ENCODE measurements around the gene HPX. TPM values are rescaled to one million over a fixed set of nuclear protein-coding genes. Genes with fewer than 3 reads are reported as not detected.

The HPX gene
- total RNA-seq, 1 experiment from 2014 or later, result 0.45 TPM

- Mint-ChIP-seq H3K36me3 (ENCODE audit: insufficient read depth, unreplicated experiment) (no peaks in the 10 kb centered on the region), H3K27me3 (ENCODE audit: unreplicated experiment) (no peaks in the 10 kb centered on the region), H3K9me3 (ENCODE audit: low read depth, unreplicated experiment) (no peaks in the 10 kb centered on the region), H3K4me1 (ENCODE audit: low read depth, unreplicated experiment) (no peaks in the 10 kb centered on the region), H3K4me3 (ENCODE audit: low read depth, unreplicated experiment) (no peak overlapping the region), H3K27ac (ENCODE audit: unreplicated experiment) (no peak overlapping the region)
- no peak for TF ChIP-seq CTCF (IDR thresholded peaks at IDR 0.05; ENCODE audit: unreplicated experiment)
- no peak for DNase-seq
- CTCF ChIA-PET, result no interaction called here
- BruUV-seq (replicated peaks), result no TSS peak
- intact Hi-C loops (cut with micrococcal nuclease; ENCODE audit: unreplicated experiment), result no loop called here
Observed at GRCh38 chr11:6455070-6455469, 14.3 kb upstream of the HPX start.

- Mint-ChIP-seq H3K4me1 (ENCODE audit: low read depth, unreplicated experiment) (no peaks in the 10 kb centered on the region), H3K27me3 (ENCODE audit: unreplicated experiment) (no peaks in the 10 kb centered on the region), H3K36me3 (ENCODE audit: insufficient read depth, unreplicated experiment) (no peaks in the 10 kb centered on the region), H3K9me3 (ENCODE audit: low read depth, unreplicated experiment) (no peaks in the 10 kb centered on the region), H3K4me3 (ENCODE audit: low read depth, unreplicated experiment) (no peak overlapping the region), H3K27ac (ENCODE audit: unreplicated experiment) (no peak overlapping the region)
- TF ChIP-seq CTCF (IDR thresholded peaks at IDR 0.05; ENCODE audit: unreplicated experiment), result no peak
- no peak for DNase-seq
- intact Hi-C loops (cut with micrococcal nuclease; ENCODE audit: unreplicated experiment), result no loop called here
- no TSS peak for BruUV-seq (replicated peaks)
- CTCF ChIA-PET, result interaction anchor here (0.7 kb wide), 1 partner anchor 16 kb away, joined by 3 read pairs; no protein-coding TSS in a partner anchor
Observed at GRCh38 chr11:6453152-6453551, 12.4 kb upstream of the HPX start.

GRCh38 chr11:6452219-6452618 lies 11.4 kb upstream of the HPX start:
- no peak for DNase-seq
- Mint-ChIP-seq H3K9me3 (ENCODE audit: low read depth, unreplicated experiment) (no peaks in the 10 kb centered on the region), H3K4me3 (ENCODE audit: low read depth, unreplicated experiment) (no peak overlapping the region), H3K27ac (ENCODE audit: unreplicated experiment) (no peak overlapping the region), H3K27me3 (ENCODE audit: unreplicated experiment) (no peaks in the 10 kb centered on the region), H3K36me3 (ENCODE audit: insufficient read depth, unreplicated experiment) (no peaks in the 10 kb centered on the region), H3K4me1 (ENCODE audit: low read depth, unreplicated experiment) (no peaks in the 10 kb centered on the region)
- CTCF ChIA-PET, result interaction anchor here (0.7 kb wide), 2 partner anchors 17 to 1849 kb away, joined by 3 read pairs; no protein-coding TSS in a partner anchor
- no TSS peak for BruUV-seq (replicated peaks)
- TF ChIP-seq CTCF (IDR thresholded peaks at IDR 0.05; ENCODE audit: unreplicated experiment), result no peak
- intact Hi-C loops (cut with micrococcal nuclease; ENCODE audit: unreplicated experiment), result no loop called here

GRCh38 chr11:6448574-6448973 lies 7.8 kb upstream of the HPX start:
- CTCF ChIA-PET, result interaction anchor here (0.6 kb wide), 1 partner anchor 30 kb away, joined by 4 read pairs; no protein-coding TSS in a partner anchor
- no peak overlapping the region for H3K27ac Mint-ChIP-seq (ENCODE audit: unreplicated experiment)
- no peak for DNase-seq
- no peaks in the 10 kb centered on the region for H3K4me1 Mint-ChIP-seq (ENCODE audit: low read depth, unreplicated experiment)
- H3K27me3 Mint-ChIP-seq (ENCODE audit: unreplicated experiment), result no peaks in the 10 kb centered on the region
- intact Hi-C loops (cut with micrococcal nuclease; ENCODE audit: unreplicated experiment), result no loop called here
- no peak for TF ChIP-seq CTCF (IDR thresholded peaks at IDR 0.05; ENCODE audit: unreplicated experiment)
- no TSS peak for BruUV-seq (replicated peaks)
- no peak overlapping the region for H3K4me3 Mint-ChIP-seq (ENCODE audit: low read depth, unreplicated experiment)
- H3K36me3 Mint-ChIP-seq (ENCODE audit: insufficient read depth, unreplicated experiment), result no peaks in the 10 kb centered on the region
- no peaks in the 10 kb centered on the region for H3K9me3 Mint-ChIP-seq (ENCODE audit: low read depth, unreplicated experiment)
